ENCODE measurements around the gene LRRC7.

DNA sequence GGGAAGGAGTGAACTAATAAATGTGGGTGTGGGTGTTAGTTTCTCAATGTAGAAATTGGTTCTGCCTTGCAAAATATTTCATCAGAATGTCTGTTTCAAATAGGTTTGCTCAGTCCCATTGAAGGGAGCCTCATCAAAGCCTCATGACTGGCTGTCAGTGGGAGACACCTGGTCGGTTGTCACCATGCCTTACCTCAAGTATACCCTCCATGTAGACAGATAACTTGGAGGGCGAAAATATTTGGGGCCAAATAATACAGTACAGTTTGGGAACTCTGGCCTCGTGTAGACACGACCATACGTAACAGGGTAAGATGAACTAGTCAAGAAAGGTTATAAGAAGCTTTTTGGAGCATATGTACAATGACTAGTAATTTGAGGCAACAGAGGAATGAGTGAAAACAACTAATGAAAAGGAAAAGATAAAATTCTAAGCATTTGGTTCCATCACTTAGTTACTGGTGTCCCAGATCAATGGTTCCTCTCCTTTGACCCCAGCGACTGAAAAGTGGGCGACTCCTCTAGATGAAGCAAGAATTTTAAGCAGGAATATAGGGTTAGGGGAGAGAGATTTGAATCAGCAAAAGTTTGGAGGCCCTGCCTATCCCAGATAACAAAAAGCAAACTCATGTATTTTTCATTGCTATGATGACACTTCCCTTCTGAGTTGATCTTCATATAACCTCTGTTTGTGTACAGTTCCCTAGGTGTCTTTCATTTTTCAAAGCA lies 473.8 kb downstream of the LRRC7 start:
- TF ChIP-seq, protein P1, sequence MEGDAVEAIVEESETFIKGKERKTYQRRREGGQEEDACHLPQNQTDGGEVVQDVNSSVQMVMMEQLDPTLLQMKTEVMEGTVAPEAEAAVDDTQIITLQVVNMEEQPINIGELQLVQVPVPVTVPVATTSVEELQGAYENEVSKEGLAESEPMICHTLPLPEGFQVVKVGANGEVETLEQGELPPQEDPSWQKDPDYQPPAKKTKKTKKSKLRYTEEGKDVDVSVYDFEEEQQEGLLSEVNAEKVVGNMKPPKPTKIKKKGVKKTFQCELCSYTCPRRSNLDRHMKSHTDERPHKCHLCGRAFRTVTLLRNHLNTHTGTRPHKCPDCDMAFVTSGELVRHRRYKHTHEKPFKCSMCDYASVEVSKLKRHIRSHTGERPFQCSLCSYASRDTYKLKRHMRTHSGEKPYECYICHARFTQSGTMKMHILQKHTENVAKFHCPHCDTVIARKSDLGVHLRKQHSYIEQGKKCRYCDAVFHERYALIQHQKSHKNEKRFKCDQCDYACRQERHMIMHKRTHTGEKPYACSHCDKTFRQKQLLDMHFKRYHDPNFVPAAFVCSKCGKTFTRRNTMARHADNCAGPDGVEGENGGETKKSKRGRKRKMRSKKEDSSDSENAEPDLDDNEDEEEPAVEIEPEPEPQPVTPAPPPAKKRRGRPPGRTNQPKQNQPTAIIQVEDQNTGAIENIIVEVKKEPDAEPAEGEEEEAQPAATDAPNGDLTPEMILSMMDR (IDR thresholded peaks at IDR 0.05), result no peak
- no peak for TF ChIP-seq POLR2A (IDR thresholded peaks at IDR 0.05)
